ENCODE measurements around the gene AGBL4.
"Not testable (repeated sequence)": the region's sequence is repeated elsewhere in the genome, so short reads cannot be mapped to it uniquely, and the experiment has no call there.

AGBL4 gene

GRCh38 chr1:50023292-50024159, at the start of gene AGBL4:
TSS of gene AGBL4 (minus strand) at chr1:50023954.
- no peak for DNase-seq

- DNase-seq = no peak
Observed at GRCh38 chr1:50066806-50067205, 43.1 kb upstream of the AGBL4 start.

GRCh38 chr1:50060279-50060678, 36.5 kb upstream of the AGBL4 start:
- DNase-seq = no peak

- no peak for DNase-seq
Observed at GRCh38 chr1:50048791-50049190, 25.0 kb upstream of the AGBL4 start.

GRCh38 chr1:50047916-50048694, 24.4 kb upstream of the AGBL4 start:
- DNase-seq = no peak

GRCh38 chr1:50038237-50038809, 14.6 kb upstream of the AGBL4 start:
- no peak for DNase-seq

GRCh38 chr1:50027794-50028193, 4.0 kb upstream of the AGBL4 start:
- no peak for DNase-seq

- DNase-seq = no peak
Observed at GRCh38 chr1:49995734-49996133, 28.0 kb downstream of the AGBL4 start.

- DNase-seq = no peak
Observed at GRCh38 chr1:49971088-49971487, 52.7 kb downstream of the AGBL4 start.

- no peak for DNase-seq
Observed at GRCh38 chr1:49951385-49951784, 72.4 kb downstream of the AGBL4 start.

- not testable (repeated sequence) for DNase-seq
Observed at GRCh38 chr1:49915301-49915700, 108.5 kb downstream of the AGBL4 start.

GRCh38 chr1:49906365-49906764, 117.4 kb downstream of the AGBL4 start:
- no peak for DNase-seq

- DNase-seq = no peak
Observed at GRCh38 chr1:49864581-49864980, 159.2 kb downstream of the AGBL4 start.

- no peak for DNase-seq
Observed at GRCh38 chr1:49854741-49855140, 169.0 kb downstream of the AGBL4 start.

GRCh38 chr1:49842596-49842995, 181.2 kb downstream of the AGBL4 start:
- DNase-seq = no peak

- DNase-seq = no peak
Observed at GRCh38 chr1:49841767-49842166, 182.0 kb downstream of the AGBL4 start.

GRCh38 chr1:49824261-49824660, 199.5 kb downstream of the AGBL4 start:
- no peak for DNase-seq

- DNase-seq = no peak
Observed at GRCh38 chr1:49817681-49818080, 206.1 kb downstream of the AGBL4 start.

- not testable (repeated sequence) for DNase-seq
Observed at GRCh38 chr1:49787013-49787412, 236.7 kb downstream of the AGBL4 start.

GRCh38 chr1:49765034-49765433, 258.7 kb downstream of the AGBL4 start:
- no peak for DNase-seq

- not testable (repeated sequence) for DNase-seq
Observed at GRCh38 chr1:49738118-49738517, 285.6 kb downstream of the AGBL4 start.

- DNase-seq = no peak
Observed at GRCh38 chr1:49728377-49728776, 295.4 kb downstream of the AGBL4 start.

GRCh38 chr1:49723662-49724061, 300.1 kb downstream of the AGBL4 start:
- no peak for DNase-seq

All from stimulated activated naive CD4-positive, alpha-beta T cell (primary cell).